Measurements from ENCODE around the gene PRLR.

- TF ChIP-seq ZFP30 (CRISPR knock-in tag; IDR thresholded peaks at IDR 0.05), result no peak
- TF ChIP-seq TSHZ2 (CRISPR knock-in tag; IDR thresholded peaks at IDR 0.05), result no peak
- no peak for TF ChIP-seq PATZ1 (CRISPR knock-in tag; IDR thresholded peaks at IDR 0.05; ENCODE audit: borderline replicate concordance)
Observed at GRCh38 chr5:35198686-35199085, 31.6 kb downstream of the PRLR start.

All from SK-N-SH treated with all-trans-retinoic acid at 6 μM for 48 hours (cell line).